Fibroblast of lung (primary cell): ENCODE results near the gene CEP72. TPM values are rescaled to one million over a fixed set of nuclear protein-coding genes. Genes with fewer than 3 reads are reported as not detected.
A peak's percentile ranks its signal among the peaks of the same experiment; 100 is the strongest.

Source experiments
- DNase-seq, 2 donors: peaks; one replicate each; pipeline versions ENCODE4 v3.0.0 to v3.0.0-alpha.2; 2010; ENCODE audit warnings: low read depth in 2 of 2
- H2AFZ ChIP-seq: 2 replicates; pipeline ENCODE4 v1.5.1; 2012; ENCODE audit warnings: low read length, control low read depth, inconsistent platforms
- H3K27ac ChIP-seq: 2 replicates; pipeline ENCODE4 v1.5.1; 2011; ENCODE audit warnings: low read length, control low read depth; ENCODE audit not compliant: insufficient read depth
- H3K27me3 ChIP-seq: 2 replicates; pipeline ENCODE4 v1.5.1; 2011; ENCODE audit warnings: mild to moderate bottlenecking, low read length; ENCODE audit not compliant: control insufficient read depth, insufficient read depth
- H3K36me3 ChIP-seq: 2 replicates; pipeline ENCODE4 v1.5.1; 2011; ENCODE audit warnings: low read length; ENCODE audit not compliant: control insufficient read depth, insufficient read depth
- H3K4me1 ChIP-seq: 2 replicates; pipeline ENCODE4 v1.5.1; 2011; ENCODE audit warnings: low read length; ENCODE audit not compliant: control insufficient read depth, insufficient read depth; ENCODE audit errors: extremely low read depth
- H3K4me2 ChIP-seq: 2 replicates; pipeline ENCODE4 v1.5.1; 2011; ENCODE audit warnings: low read length, control low read depth; ENCODE audit not compliant: insufficient read depth; ENCODE audit errors: extremely low read depth
- H3K4me3 ChIP-seq, 4 experiments: fragments of 200-600 bp in 1 of 4; sonication (generic) in 1 of 4; replicated peaks in 1 of 4; 2 replicates each; pipeline ENCODE4 v1.5.1; 2011 to 2016; ENCODE audit warnings: low read length in 4 of 4, low read depth in 3 of 4, mild to moderate bottlenecking in 3 of 4, control low read depth in 2 of 4, inconsistent platforms in 1 of 4, mixed read lengths in 1 of 4; ENCODE audit not compliant: insufficient read depth in 1 of 4; ENCODE audit errors: control extremely low read depth in 1 of 4
- H3K79me2 ChIP-seq: 2 replicates; pipeline ENCODE4 v1.5.1; 2012; ENCODE audit warnings: mild to moderate bottlenecking, low read length, inconsistent platforms; ENCODE audit not compliant: control insufficient read depth, insufficient read depth
- H3K9ac ChIP-seq: 2 replicates; pipeline ENCODE4 v1.5.1; 2011; ENCODE audit warnings: mild to moderate bottlenecking, low read length, control low read depth; ENCODE audit not compliant: insufficient read depth
- H3K9me3 ChIP-seq: 2 replicates; pipeline ENCODE4 v1.5.1; 2012; ENCODE audit warnings: low read depth, low read length; ENCODE audit not compliant: control insufficient read depth, insufficient read depth
- H4K20me1 ChIP-seq: 2 replicates; pipeline ENCODE4 v1.5.1; 2011; ENCODE audit warnings: low read length; ENCODE audit not compliant: control insufficient read depth, insufficient read depth; ENCODE audit errors: extremely low read depth
- EZH2 ChIP-seq: IDR thresholded peaks from 2 replicates; pipeline ENCODE4 v1.5.1; 2012; ENCODE audit warnings: low read length, control low read depth, mild to moderate bottlenecking; ENCODE audit errors: missing control alignments
- polyA plus RNA-seq, 2 donors: library from polyadenylated mRNA; depleted of rRNA in 1 of 2; stranded (reverse) in 1 of 2; unstranded in 1 of 2; fragments of >200 nt; gene quantifications; 2 replicates each; pipeline ENCODE4 v1.2.1, GENCODE V29; 2011 to 2012; ENCODE audit warnings: missing spikeins in 1 of 2
- total RNA-seq: library from RNA; depleted of rRNA; stranded (reverse); fragments of >200 nt; gene quantifications from 2 replicates; pipeline ENCODE4 v1.2.1, GENCODE V29; 2014
- TF ChIP-seq, protein P1 (sequence below), 2 donors: IDR thresholded peaks in 1 of 2; conservative IDR thresholded peaks in 1 of 2; 1 replicate in 1 of 2; 2 replicates in 1 of 2; pipeline ENCODE4 v1.5.1; 2011 to 2012; ENCODE audit warnings: low read length in 2 of 2, control low read depth in 1 of 2, inconsistent platforms in 1 of 2, low read depth in 1 of 2, mild to moderate bottlenecking in 1 of 2

CEP72 gene
- total and polyA plus RNA-seq, 2 donors (not counting 1 experiment from before 2014, with no cell fraction given): 0.92 to 2.5 TPM

DNA sequence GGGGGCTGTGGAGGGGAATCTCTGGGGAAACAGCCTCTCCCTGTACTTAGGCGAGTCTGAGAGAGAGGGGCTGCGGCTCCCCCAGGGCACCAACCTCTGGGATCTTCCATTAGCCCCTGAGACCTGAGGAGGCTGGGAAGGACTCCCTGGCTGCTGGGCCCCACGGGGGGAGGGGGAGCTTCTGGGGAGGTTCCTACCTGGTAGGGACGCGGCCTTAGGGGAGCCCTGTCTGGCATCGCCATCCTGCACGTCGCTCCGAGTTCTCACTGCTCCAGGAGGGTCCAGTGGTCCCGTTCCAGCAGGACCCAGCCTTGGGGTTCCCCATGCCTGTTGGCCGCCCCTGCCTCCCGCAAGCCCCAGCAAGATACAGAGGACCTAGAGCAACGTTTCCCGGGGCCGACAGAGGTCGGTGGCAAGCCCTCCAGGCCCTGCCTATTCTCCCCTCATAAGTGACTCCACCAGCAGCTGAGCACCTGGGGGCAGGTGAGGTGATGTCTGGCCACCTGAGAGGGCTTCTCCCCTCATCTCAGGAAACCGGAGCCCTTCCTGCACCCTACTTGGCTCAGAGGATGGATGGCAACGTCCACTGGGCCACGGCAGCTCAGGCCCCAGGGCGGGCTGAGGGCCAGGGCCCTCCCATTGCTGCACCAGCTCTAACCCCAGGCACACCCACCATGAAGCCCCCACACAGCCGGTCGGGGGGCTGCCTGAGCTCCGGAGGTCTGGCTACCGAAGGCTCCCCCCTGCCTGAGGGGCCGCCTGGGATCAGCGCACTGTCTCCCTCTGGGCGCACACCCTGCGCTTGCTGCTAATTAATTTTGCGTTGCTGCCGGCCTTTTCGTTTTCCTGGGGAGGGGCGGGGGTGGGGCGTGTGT is 58.5 kb downstream of the CEP72 start:
- DNase-seq: no peak
- no peak for TF ChIP-seq EZH2
- TF ChIP-seq, protein P1, sequence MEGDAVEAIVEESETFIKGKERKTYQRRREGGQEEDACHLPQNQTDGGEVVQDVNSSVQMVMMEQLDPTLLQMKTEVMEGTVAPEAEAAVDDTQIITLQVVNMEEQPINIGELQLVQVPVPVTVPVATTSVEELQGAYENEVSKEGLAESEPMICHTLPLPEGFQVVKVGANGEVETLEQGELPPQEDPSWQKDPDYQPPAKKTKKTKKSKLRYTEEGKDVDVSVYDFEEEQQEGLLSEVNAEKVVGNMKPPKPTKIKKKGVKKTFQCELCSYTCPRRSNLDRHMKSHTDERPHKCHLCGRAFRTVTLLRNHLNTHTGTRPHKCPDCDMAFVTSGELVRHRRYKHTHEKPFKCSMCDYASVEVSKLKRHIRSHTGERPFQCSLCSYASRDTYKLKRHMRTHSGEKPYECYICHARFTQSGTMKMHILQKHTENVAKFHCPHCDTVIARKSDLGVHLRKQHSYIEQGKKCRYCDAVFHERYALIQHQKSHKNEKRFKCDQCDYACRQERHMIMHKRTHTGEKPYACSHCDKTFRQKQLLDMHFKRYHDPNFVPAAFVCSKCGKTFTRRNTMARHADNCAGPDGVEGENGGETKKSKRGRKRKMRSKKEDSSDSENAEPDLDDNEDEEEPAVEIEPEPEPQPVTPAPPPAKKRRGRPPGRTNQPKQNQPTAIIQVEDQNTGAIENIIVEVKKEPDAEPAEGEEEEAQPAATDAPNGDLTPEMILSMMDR (conservative IDR thresholded peaks at IDR 0.05 in 1 of 2, IDR thresholded peaks at IDR 0.05 in 1 of 2; ENCODE audit: low read depth in 1 of 2, low read length in 2 of 2): no peak
- Histone ChIP-seq H3K27ac (no peak overlapping the region), H2AFZ (no peak overlapping the region), H3K9ac (no peak overlapping the region), H3K4me1 (peaks cover 4% of the 10 kb centered on the region), H3K79me2 (no peaks in the 10 kb centered on the region), H4K20me1 (no peaks in the 10 kb centered on the region), H3K9me3 (no peaks in the 10 kb centered on the region), H3K4me2 (no peak overlapping the region), H3K4me3 (no peak overlapping the region), H3K36me3 (peaks cover 2% of the 10 kb centered on the region), H3K27me3 (peaks cover 5% of the 10 kb centered on the region)

DNA sequence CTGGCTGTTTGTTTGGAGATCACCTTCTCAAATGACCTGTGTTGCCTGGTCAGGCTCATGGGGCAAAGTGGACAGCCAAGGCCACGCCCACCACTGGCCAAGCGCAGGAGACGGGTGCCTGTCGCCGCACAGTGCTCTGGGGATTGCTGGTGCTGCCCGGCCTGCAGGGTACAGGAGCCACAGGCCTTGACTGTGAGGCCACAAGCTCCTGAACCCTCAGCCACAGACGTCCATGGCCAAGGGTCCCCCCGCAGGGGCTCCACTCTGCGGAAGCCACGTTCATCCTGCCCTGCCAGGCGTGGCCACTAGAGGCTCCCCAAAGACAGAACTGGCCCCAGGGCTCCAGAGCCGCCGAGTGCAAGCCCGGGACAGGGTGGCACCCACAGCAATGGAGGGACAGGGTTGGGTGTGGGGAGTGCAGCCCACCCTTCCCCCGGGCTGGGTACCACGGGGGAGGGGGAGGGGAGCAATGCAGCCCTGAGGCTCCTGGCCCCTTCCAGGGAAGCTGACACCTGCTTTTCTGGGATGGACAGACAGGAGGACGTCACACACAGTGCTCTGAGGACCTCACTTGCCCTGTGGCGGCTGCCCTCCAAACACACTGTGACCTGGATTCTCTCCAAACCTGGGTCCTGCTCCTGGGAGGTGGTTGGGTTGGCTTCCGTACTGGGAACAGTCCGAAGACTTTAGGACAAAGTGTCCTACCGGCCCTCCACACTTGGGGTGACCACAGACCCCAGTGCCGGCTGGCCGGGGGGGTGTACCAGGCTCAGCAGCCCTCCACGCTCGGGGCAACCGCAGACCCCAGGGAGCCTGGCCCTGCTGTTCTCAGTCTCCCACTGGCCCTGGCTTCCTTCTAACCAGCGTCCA is 59.6 kb downstream of the CEP72 start:
- Histone ChIP-seq H3K27ac (no peak overlapping the region), H3K36me3 (no peaks in the 10 kb centered on the region), H3K4me2 (peak overlapping the region; percentile 78), H3K27me3 (peaks cover 5% of the 10 kb centered on the region), H3K79me2 (no peaks in the 10 kb centered on the region), H3K9ac (peak overlapping the region; percentile 17), H3K9me3 (no peaks in the 10 kb centered on the region), H3K4me3 (peak overlapping the region in 1 of 4 experiments; percentile 25), H4K20me1 (no peaks in the 10 kb centered on the region), H2AFZ (peak overlapping the region; percentile 53), H3K4me1 (peaks cover 4% of the 10 kb centered on the region)
- TF ChIP-seq, protein P1 (conservative IDR thresholded peaks at IDR 0.05 in 1 of 2, IDR thresholded peaks at IDR 0.05 in 1 of 2; ENCODE audit: low read depth in 1 of 2, low read length in 2 of 2): peak; percentile 91 to 92
- no peak for TF ChIP-seq EZH2
- peak; percentile 27 to 39 for DNase-seq
